Posterior vena cava (tissue), 2 donors: ENCODE measurements around the gene RACK1. TPM values are rescaled to one million over a fixed set of nuclear protein-coding genes. Genes with fewer than 3 reads are reported as not detected.

Experiments used
- DNase-seq: peaks from one replicate; pipeline ENCODE4 v3.0.0-alpha.2; 2020; ENCODE audit warnings: low spot score
- intact Hi-C, 2 donors: fragments of 100-400 bp; cut with DNase I; formaldehyde crosslinking; loops; one replicate each; pipeline versions ENCODE4 v1.14.1 to v1.14.2; 2022 to 2023
- total RNA-seq, 2 donors: library from RNA; stranded (reverse); fragmentation: NEBNext Ultra II Directional; extraction: Animal tissue kit (Norgen Biotek cat#: 25700); gene quantifications; one replicate each; pipeline ENCODE4 v1.2.1, GENCODE V29; 2021
- donor health status: DM: yes; HTN: yes; CAD: no.
- donor health status: DM: yes; HTN: yes; CAD: no.

The RACK1 gene
- total RNA-seq, 2 donors from 2014 or later: 1,013 to 1,030 TPM

DNA sequence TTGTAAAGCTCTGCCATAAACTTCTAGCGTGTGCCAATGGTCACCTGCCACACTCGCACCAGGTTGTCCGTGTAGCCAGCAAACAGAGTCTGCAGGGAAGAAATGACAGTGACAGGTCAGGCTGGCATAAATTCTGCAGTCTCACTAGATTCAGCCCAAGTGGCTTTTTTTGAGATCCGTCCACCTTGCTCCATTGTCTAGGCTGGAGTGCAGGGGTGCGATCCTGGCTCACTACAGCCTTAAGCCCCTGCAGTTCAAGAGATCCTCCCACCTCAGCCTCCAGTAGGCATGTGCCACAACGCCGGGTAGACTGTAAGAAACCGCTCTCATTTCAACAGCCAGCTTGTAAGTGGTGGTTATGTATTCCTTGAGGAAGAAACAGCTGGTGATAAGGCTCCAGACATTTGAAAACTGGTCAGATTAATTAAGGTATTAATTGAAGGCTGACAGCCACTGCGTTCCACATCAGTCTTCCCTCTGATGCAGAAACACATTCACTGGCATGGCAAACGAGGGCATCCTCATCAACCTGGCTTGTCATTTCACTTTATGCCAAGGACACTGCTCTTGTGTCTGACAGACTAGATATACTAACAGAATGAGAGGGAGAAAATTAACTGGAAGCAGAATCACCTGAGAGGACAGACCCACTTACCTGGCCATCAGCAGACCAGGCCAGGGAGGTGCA, 6.6 kb downstream of the RACK1 start:
- DNase-seq: no peak
- intact Hi-C loops: no loop called here

DNA sequence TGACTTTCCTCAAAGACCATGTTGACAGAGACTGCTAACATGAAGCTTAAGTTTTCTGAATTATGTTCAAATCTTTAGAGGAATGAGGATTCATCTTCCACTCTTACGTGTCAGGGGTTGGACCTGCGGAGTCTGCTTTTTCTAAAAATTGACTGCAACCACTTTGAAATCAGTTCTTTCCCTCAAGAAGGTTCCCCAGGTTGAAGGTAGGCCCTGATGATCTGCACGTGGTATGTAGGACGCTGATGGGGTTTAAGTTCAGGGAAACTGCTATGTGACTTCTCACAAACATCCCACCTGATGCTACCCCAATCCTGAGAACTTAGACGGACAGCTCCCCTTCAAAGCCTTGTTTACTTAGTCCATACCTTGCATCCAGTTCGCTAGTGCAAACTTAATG, 7.2 kb downstream of the RACK1 start:
- intact Hi-C loops: no loop called here
- DNase-seq: no peak

DNA sequence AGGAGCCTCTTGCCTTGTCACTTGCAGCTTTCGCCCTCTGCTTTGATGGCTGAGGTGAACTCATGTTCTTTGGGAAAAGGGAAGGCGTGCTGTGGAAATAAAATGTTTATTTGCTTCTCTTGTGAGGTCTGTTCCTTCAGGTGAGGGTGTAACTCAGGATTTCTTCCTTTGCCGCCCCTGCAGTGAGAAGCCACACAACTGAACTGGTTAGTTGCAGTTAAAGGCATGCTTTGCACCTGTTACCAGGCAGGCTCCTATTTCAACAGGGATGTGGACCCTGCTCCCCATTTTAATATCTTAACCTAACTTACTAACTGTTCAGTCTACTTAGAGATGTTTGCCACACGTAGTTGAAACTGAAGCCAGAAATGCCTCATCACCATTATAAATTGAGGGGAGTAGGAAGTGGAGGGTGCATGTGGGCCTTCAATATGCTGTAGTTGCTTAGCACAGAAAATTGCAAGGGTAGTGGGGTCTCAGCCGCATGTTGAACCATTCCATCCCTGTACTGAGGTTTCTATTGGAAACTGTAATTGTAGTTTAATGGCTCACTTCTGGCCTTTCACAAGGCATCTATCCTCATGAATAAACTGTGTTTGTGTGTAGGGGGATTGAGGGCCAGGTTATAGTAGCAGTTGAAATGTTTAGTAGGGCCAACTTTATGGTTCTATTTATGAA, 7.9 kb downstream of the RACK1 start:
- intact Hi-C loops: no loop called here

DNA sequence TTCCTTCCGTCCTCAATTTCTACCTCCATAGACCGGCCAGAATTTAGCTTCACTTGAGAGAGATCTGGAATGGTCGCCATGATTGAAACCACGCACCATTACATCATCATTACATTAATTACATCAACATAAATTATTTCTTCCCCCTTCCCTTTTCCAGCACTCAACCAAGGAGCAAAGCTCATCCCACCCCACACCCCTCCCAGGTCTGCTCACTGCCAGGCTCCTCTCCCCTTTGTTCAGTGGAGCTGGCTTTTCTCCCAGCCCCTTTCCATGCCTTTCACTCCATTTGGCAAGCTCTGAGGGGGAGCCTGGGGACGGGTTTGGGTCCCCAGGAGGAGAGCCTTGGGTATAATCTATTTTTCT, 8.4 kb downstream of the RACK1 start:
- intact Hi-C loops: no loop called here
- no peak for DNase-seq

More for the DNA sequence above, 7.9 kb downstream of the RACK1 start:
- DNase-seq: no peak

DNA sequence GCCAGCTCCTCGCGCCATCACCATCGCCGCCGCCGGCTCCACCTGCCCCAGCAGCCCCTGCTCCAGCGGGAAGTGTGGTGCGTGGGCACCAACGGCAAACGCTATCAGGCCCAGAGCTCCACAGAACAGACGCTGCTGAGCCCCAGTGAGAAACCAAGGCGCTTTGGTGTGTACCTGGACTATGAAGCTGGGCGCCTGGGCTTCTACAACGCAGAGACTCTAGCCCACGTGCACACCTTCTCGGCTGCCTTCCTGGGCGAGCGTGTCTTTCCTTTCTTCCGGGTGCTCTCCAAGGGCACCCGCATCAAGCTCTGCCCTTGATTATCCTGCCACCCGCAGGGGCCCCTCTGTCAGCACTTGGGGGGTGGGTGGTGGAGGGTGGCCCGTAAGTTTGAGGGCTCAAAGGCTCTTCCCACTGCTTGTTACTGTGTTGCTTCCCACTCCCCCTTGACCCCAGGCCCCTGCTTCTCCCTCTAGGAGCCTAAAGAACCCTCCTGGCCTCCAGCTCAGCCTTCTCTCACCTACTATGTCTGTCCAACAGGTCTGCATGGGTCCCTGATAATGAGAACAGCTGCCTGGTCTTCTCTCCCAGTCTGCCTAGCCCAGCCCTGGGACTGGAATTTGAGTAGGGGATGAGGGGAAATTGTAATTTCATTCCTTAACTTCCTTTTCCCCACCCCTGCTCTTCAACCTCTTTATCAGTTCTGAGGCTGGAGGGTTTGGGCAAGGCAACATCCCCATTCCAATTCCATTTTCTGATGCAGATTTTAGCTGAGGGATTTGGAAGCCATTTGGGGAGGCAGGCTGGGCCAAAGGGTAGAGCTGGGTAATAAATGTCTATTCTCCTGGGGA, 9.0 kb downstream of the RACK1 start:
- DNase-seq: no peak
- intact Hi-C loops: no loop called here

DNA sequence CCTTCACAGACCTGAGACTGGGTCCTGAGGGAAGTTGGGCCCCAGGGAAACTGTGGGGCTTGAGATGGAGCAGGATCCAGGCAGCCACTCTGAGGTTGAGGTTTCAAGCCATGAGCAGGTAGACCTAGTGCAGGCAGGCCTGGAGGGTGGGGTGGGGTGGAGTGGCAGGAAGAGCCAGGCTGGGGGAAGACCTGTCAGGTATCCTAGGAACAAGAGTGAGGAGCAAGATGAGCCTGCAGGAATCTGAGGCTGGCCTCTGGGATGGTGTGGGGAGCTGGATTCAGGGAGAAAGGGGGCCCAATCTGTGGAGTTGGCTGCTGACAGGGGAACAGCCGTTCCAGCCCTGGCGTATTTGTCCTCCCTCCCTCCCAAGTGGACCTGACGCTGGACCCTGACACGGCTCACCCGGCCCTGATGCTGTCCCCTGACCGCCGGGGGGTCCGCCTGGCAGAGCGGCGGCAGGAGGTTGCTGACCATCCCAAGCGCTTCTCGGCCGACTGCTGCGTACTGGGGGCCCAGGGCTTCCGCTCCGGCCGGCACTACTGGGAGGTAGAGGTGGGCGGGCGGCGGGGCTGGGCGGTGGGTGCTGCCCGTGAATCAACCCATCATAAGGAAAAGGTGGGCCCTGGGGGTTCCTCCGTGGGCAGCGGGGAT, 9.8 kb downstream of the RACK1 start:
- intact Hi-C loops: no loop called here
- DNase-seq: no peak

DNA sequence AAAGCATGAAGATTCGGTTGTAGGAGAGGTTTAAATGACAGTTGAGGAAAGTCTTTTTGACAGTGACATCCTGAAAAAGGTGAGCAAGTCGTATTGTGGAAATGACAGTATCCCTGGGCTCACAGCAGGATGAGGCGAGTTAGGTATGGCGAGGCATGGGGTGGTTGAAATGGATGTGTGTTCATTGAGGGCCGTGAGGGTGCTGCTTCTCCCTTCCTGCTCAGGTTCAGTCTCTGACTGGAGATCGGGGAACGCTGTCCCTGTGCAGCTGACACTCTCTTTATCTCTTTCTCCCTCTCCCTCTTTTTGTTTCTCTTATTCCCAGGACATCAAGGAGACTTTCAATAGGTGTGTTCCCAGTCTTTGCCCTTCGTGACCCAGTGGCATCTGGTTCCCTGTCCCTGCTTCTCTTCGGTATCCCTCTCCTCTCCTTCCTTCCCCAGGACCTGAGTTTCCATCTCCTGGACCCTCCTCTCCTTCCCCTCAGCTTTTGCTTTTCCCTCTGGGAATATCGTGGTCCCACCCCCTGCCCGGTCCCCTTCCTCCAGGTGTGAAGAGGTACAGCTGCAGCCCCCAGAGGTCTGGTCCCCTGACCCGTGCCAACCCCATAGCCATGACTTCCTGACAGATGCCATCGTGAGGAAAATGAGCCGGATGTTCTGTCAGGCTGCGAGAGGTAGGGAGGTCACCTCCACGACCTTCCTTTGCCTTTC, 10.5 kb downstream of the RACK1 start:
- DNase-seq: no peak
- intact Hi-C loops: no loop called here

DNA sequence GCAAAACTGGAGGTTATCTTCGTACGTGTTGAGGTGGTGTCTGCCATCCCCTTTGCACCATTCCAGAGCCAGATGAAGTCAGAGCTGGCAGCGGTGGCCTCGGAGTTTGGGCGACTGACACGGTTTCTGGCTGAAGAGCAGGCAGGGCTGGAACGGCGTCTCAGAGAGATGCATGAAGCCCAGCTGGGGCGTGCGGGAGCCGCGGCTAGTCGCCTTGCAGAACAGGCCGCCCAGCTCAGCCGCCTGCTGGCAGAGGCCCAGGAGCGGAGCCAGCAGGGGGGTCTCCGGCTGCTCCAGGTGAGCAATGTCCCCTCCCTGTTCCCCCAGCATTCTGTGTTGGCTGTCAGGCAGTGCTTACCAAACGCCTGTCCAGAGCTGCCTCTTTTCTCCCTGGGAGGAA, 11.1 kb downstream of the RACK1 start:
- intact Hi-C loops: no loop called here
- DNase-seq: no peak

DNA sequence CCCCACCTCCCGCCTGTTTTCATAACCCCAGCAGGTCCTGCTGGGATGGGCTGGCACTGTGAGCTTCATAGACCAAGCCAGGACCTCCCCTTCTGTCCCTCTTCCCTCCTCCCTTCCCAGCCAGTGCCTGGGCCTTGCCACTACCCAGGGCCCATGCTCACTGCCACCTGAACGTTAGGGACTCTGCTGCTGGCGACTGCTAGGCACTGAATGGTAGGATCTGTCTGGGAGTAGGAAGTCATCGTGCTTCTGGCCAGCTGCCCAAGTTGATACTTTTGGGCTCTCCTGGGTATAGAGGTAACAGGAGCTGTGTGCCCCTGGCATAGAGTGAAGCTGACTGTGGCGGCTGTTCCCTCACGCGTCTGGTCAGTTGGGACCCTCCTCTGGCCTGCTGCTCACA, 12.3 kb downstream of the RACK1 start:
- no peak for DNase-seq
- intact Hi-C loops: no loop called here

DNA sequence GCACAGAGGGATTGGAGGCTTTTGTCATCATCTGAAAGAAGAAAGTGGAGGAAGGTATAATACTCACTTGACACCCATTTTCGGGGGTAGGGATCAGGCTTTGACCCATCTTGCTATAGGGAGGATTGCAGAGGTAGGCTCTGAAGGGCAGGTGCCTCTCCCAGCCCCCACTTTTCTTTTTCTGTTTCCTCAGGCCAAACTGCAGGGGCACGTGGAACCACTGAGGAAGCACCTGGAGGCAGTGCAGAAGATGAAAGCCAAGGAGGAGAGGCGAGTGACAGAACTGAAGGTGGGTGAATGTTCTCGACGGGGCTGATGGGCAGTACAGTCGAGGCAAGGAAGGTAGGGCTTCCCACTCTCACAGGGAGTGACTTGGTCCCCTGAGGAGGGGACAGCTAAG, 13.2 kb downstream of the RACK1 start:
- no peak for DNase-seq
- intact Hi-C loops: no loop called here

DNA sequence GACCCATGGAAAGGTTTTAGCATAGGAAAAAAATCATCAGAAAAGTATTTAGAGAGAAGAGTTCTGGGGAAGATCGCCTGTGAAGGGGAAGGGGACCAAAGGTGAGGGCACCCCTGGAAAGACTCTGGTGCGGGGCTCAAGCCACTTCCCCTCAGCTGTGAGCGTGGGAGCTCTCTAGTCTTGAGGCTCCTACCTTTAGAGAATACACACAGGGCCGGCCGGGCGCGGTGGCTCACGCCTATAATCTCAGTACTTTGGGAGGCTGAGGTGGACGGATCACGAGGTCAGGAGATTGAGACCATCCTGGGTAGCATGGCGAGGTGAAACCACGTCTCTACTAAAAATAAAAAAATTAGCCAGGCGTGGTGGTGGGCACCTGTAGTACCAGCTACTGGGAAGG, 13.7 kb downstream of the RACK1 start:
- intact Hi-C loops: no loop called here
- no peak for DNase-seq

DNA sequence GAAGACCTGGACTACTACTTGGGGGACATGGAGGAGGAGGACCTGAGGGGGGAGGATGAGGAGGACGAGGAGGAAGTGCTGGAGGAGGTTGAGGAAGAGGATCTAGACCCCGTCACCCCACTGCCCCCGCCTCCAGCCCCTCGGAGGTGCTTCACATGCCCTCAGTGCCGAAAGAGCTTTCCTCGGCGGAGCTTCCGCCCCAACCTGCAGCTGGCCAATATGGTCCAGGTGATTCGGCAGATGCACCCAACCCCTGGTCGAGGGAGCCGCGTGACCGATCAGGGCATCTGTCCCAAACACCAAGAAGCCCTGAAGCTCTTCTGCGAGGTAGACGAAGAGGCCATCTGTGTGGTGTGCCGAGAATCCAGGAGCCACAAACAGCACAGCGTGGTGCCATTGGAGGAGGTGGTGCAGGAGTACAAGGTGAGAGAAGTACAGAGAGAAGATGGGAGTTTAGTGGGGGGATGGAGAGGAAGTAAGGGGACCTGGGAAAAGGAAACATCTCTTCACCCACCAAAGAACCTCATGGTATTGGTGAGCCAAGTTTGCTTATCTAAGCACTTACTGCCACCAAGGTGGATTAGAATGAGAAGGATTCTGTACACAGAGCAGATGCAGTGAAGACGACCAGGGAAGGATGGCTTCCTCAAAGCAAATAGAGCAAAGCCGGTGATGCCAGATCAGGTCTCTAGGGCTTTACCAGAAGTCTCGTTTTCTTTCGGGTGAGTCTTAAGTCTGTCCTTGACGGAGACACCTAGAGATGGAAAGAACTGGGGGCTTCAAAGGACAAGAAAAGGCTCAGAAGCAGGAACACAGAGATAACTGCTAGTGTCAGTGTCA, 19.1 kb downstream of the RACK1 start:
- intact Hi-C loops: loop anchor here in 1 of 2 donors (1.0 kb wide), 1 partner anchor 33 kb away; no protein-coding TSS in a partner anchor
- peak; percentile 80 for DNase-seq

DNA sequence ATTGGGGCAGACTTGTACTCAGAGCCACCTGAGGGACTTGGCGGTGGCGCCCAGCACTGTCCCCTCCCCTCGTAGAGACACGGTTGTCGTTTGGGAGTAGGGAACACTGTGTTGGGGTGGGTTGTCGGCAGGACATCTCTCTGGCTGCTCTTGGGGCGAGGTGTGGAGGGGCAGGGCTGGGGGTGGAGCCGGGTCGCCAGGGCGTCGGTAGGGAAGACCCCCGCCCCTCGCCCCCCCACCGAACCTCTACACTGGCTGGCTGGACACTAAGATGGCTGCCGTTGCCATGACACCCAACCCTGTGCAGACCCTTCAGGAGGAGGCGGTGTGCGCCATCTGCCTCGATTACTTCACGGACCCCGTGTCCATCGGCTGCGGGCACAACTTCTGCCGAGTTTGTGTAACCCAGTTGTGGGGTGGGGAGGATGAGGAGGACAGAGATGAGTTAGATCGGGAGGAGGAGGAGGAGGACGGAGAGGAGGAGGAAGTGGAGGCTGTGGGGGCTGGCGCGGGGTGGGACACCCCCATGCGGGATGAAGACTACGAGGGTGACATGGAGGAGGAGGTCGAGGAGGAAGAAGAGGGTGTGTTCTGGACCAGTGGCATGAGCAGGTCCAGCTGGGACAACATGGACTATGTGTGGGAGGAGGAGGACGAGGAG, 19.8 kb downstream of the RACK1 start:
- intact Hi-C loops: loop anchor here (1.0 to 2.0 kb wide), 2 partner anchors 33 kb away; no protein-coding TSS in a partner anchor
- peak; percentile 85 for DNase-seq

DNA sequence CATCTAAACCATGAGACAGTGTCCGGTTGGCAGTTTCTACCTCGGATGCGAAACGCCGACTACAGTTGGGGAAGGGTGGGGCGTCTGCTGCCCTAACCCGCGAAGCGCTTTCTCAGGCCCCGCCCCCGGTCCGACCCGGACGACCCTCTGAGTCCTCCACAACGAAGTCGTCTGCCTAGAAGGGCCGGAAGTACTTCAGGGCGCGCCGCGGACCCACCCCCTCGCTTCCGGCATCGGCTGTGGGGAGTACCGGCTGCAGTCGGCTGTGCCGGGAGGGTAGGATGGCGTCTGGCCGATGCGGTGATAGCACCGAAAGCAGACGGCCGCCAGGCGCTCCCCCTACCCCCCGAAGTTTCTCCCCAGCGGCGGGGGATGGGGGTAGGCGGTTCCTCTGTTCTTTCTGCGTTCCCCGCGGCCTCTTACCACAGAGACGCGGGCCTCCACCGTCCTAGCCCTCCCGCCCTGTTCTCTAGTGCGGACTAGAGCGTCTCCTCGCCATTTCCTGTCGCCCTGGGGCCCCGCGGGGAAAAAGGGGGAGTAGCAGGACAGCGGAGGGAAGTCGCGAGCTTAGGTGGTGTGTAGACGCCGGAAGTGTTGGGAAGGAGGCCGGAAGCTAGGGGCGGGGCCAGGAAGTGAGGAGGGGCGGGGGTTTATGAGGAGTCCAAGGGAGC, 20.5 kb downstream of the RACK1 start, which contains the start of gene TRIM41:
Gene TRIM41, plus strand, starts transcription at position 224 of the 671 bp plus-strand sequence. CDS start 719 bp downstream, outside the sequence.
- intact Hi-C loops: loop anchor here in 1 of 2 donors (2.0 kb wide), 1 partner anchor 32 kb away; no protein-coding TSS in a partner anchor
- peak; percentile 100 for DNase-seq

DNA sequence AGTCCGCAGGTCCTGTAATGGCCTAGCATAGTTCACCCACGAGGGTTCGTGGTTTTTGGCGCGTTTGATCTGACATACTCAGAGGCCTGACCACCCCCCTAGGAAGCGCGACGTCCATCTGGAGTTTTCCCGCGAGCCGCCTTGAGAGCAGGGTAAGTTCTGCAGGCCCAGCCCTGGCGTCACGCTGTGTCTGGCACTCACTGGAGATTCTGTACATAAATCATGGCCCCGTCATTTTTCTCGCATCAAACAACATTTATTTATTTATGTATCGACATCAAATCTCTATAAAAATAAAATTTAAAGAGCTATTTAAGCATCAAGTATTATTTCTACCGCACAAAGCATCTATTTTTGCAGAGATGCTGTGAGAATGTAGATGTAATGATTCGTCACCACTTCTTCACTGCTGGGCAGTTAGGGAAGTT, 21.1 kb downstream of the RACK1 start:
- intact Hi-C loops: loop anchor here in 1 of 2 donors (2.0 kb wide), 1 partner anchor 32 kb away; no protein-coding TSS in a partner anchor
- no peak for DNase-seq

DNA sequence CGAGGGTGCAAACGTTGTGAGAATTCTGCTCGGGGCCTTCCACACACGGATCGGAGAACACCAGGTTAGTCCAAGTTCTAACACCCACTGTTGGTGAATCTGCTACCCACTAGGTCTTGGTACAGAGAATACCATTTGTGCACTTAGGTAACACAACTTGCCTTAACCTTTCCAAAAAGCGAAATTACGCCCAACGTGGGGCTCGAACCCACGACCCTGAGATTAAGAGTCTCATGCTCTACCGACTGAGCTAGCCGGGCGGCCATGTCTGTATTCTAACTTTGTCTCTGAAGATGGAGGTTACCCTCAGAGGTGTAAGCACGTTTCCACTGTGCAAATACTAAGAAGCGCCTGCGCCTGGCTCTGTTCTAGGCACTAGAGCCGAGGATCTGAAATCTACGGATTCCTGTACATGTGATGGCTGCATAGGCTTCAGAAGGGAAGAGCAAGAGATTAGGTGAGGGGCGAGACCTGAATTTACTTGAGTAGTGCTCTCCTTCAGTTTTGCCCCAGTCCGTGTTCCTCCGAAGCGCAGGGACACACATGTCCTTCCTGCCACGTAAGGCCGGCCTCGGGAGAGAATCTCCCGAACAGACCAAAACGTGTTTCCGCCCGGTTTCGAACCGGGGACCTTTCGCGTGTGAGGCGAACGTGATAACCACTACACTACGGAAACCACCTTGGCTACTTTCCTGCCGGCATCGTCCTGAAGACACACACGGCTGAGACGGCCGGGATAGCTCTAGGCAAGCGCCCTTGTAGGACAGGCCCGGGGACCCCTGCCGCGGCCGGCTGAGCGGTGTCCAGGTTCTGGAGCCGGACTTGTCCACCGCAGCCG, 21.7 kb downstream of the RACK1 start:
- intact Hi-C loops: loop anchor here in 1 of 2 donors (2.0 kb wide), 1 partner anchor 31 kb away; no protein-coding TSS in a partner anchor
- peak; percentile 97 for DNase-seq
